ENCODE results near the gene LRP8.

LRP8 gene

GRCh38 chr1:53359934-53360276, 32.0 kb upstream of the LRP8 start:
- no peak for TF ChIP-seq CTCF (conservative IDR thresholded peaks at IDR 0.05; ENCODE audit: low read depth, low read length)
- no peak overlapping the region for H3K4me3 ChIP-seq (ENCODE audit: low read depth, low read length)
- DNase-seq (ENCODE audit: low read depth), result no peak

- H3K4me3 ChIP-seq (ENCODE audit: low read depth, low read length), result no peak overlapping the region
- TF ChIP-seq CTCF (conservative IDR thresholded peaks at IDR 0.05; ENCODE audit: low read depth, low read length), result no peak
- DNase-seq (ENCODE audit: low read depth), result no peak
Observed at GRCh38 chr1:53359225-53359933, 31.5 kb upstream of the LRP8 start.

GRCh38 chr1:53356637-53357036, 28.8 kb upstream of the LRP8 start:
- H3K4me3 ChIP-seq (ENCODE audit: low read depth, low read length), result no peak overlapping the region
- no peak for TF ChIP-seq CTCF (conservative IDR thresholded peaks at IDR 0.05; ENCODE audit: low read depth, low read length)
- DNase-seq (ENCODE audit: low read depth), result no peak

GRCh38 chr1:53354119-53354518, 26.2 kb upstream of the LRP8 start:
- no peak for DNase-seq (ENCODE audit: low read depth)

GRCh38 chr1:53352561-53352960, 24.7 kb upstream of the LRP8 start:
- no peak for DNase-seq (ENCODE audit: low read depth)
- no peak for TF ChIP-seq CTCF (conservative IDR thresholded peaks at IDR 0.05; ENCODE audit: low read depth, low read length)
- H3K4me3 ChIP-seq (ENCODE audit: low read depth, low read length), result no peak overlapping the region

More at GRCh38 chr1:53354119-53354518, 26.2 kb upstream of the LRP8 start:
- no peak overlapping the region for H3K4me3 ChIP-seq (ENCODE audit: low read depth, low read length)
- no peak for TF ChIP-seq CTCF (conservative IDR thresholded peaks at IDR 0.05; ENCODE audit: low read depth, low read length)

GRCh38 chr1:53350853-53351767, 23.2 kb upstream of the LRP8 start:
- no peak for DNase-seq (ENCODE audit: low read depth)
- H3K4me3 ChIP-seq (ENCODE audit: low read depth, low read length), result no peak overlapping the region
- TF ChIP-seq CTCF (conservative IDR thresholded peaks at IDR 0.05; ENCODE audit: low read depth, low read length), result no peak
